Gastroesophageal sphincter (tissue), 3 donors: ENCODE results near the gene PPP1R3C.

Experiments used
- EP300 ChIP-seq: sonication (generic); formaldehyde crosslinking; IDR thresholded peaks from one replicate; pipeline ENCODE4 v1.6.1; 2017; ENCODE audit warnings: antibody characterized with exemption, mild to moderate bottlenecking
- POLR2A ChIP-seq, 2 donors: fragments of 450-650 bp; IDR thresholded peaks; one replicate each; pipeline ENCODE4 v1.6.1; 2017; ENCODE audit warnings: antibody characterized with exemption in 2 of 2, mild to moderate bottlenecking in 2 of 2, moderate library complexity in 1 of 2
- POLR2AphosphoS5 ChIP-seq: sonication (generic); formaldehyde crosslinking; IDR thresholded peaks from one replicate; pipeline ENCODE4 v1.6.1; 2017; ENCODE audit warnings: antibody characterized with exemption
- TF ChIP-seq, protein P1 (sequence below), 4 experiments: fragments of 200-600 bp in 2 of 4; fragments of 450-650 bp in 2 of 4; sonication (generic) in 1 of 4; IDR thresholded peaks; one replicate each; pipeline ENCODE4 v1.5.1; 2017 to 2019; ENCODE audit warnings: antibody characterized with exemption in 4 of 4, mild to moderate bottlenecking in 2 of 4, moderate library complexity in 2 of 4

DNA sequence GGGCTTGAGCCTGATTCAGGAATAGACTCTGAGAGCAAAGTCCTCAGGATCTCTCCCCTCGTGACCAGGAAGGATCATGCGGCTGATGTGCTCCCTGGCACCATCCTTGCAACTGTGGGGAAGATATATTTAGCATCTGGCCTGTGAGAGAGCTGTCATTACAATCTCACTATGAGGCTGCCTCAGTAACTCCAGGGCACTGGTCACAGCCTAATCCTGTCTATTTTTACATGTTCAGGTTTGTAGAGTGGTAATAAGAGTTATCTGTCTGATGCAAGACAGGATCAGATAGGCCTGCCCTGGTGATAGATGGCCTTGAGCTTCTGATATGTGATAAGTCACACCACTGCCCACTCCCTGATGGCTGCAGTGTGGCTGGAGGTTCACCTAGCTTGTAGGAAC, 50.7 kb downstream of the PPP1R3C start:
- TF ChIP-seq, protein P1, sequence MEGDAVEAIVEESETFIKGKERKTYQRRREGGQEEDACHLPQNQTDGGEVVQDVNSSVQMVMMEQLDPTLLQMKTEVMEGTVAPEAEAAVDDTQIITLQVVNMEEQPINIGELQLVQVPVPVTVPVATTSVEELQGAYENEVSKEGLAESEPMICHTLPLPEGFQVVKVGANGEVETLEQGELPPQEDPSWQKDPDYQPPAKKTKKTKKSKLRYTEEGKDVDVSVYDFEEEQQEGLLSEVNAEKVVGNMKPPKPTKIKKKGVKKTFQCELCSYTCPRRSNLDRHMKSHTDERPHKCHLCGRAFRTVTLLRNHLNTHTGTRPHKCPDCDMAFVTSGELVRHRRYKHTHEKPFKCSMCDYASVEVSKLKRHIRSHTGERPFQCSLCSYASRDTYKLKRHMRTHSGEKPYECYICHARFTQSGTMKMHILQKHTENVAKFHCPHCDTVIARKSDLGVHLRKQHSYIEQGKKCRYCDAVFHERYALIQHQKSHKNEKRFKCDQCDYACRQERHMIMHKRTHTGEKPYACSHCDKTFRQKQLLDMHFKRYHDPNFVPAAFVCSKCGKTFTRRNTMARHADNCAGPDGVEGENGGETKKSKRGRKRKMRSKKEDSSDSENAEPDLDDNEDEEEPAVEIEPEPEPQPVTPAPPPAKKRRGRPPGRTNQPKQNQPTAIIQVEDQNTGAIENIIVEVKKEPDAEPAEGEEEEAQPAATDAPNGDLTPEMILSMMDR (IDR thresholded peaks at IDR 0.05) = no peak
- TF ChIP-seq POLR2AphosphoS5 (no peak), POLR2A (IDR thresholded peaks at IDR 0.05) (no peak), EP300 (no peak)
